NB4 (cell line): ENCODE results near the gene INO80D.
A peak's percentile ranks its signal among the peaks of the same experiment; 100 is the strongest.
"Not testable (repeated sequence)": the region's sequence is repeated elsewhere in the genome, so short reads cannot be mapped to it uniquely, and the experiment has no call there.

Experiments
- DNase-seq: peaks from one replicate; pipeline ENCODE4 v3.0.0; 2010; ENCODE audit warnings: low read depth
- H3K4me3 ChIP-seq: one replicate; pipeline ENCODE4 v1.5.1; 2011; ENCODE audit warnings: mild to moderate bottlenecking, low read depth, low read length, moderate library complexity
- MYC ChIP-seq: IDR thresholded peaks from 2 replicates; pipeline ENCODE4 v1.6.1; 2011; ENCODE audit warnings: low read depth, low read length
- POLR2A ChIP-seq: IDR thresholded peaks from 2 replicates; pipeline ENCODE4 v1.6.1; 2011; ENCODE audit warnings: mild to moderate bottlenecking; ENCODE audit not compliant: insufficient read length; ENCODE audit errors: extremely low read depth
- TF ChIP-seq, protein P1 (sequence below): IDR thresholded peaks from one replicate; pipeline ENCODE4 v1.5.1; 2012; ENCODE audit warnings: low read depth, low read length
- TF ChIP-seq, protein P2 (sequence below): IDR thresholded peaks from 2 replicates; pipeline ENCODE4 v1.6.1; 2011; ENCODE audit warnings: low read depth, low read length

The INO80D gene, protein sequence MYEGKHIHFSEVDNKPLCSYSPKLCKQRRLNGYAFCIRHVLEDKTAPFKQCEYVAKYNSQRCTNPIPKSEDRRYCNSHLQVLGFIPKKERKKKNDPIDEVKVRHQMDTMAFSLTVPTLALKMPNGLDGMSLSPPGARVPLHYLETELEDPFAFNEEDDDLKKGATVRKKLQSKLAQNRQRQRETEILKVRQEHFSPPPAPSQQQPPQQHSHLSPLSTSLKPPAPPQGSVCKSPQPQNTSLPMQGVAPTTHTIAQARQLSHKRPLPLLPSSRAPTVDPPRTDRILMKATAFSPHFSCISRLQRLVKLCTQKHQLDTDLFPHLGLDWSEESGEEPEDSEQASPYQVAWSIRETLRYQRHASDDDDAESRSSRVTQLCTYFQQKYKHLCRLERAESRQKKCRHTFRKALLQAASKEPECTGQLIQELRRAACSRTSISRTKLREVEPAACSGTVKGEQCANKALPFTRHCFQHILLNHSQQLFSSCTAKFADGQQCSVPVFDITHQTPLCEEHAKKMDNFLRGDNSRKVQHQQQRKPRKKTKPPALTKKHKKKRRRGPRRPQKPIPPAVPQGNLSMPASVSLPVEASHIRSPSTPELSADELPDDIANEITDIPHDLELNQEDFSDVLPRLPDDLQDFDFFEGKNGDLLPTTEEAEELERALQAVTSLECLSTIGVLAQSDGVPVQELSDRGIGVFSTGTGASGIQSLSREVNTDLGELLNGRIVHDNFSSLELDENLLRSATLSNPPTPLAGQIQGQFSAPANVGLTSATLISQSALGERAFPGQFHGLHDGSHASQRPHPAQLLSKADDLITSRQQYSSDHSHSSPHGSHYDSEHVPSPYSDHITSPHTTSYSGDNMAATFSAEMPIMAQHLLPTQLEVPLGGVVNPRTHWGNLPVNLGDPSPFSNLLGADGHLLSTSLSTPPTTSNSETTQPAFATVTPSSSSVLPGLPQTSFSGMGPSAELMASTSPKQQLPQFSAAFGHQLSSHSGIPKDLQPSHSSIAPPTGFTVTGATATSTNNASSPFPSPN

DNA sequence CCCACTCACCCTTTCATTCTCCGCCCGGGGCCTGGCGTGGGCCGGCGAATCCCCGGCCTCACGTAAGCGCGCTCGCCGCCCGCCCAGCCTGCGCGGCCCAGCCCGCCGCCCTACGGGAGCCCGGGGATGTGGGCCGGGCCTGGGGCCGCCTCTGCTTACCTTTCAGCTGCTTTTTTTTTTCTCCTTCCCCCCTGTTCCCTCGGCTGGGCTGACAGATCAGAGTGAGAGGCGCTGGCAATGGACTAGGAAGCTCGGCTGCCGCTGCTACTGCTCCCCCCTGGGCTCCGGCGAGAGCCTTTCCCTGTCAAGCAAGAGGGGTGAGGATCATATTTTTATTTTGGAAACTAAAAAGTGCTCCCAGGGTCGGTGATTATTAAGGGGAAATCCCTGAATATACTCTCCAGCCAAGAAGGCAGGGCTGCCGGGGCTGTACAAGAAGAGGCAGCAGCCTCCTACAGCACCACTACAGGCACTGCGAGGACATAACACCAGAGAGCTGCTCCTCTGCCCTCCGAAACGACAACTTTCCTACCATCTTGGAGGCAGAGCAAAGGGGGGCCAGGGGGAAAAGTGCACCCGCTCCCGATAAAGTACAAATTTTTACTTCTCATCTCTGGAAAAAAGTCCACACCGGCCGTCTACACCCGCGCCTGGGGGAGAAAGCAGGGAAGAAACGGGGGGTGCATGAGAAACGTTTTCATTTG lies at the start of gene INO80D:
TSS of gene INO80D (minus strand) at position 433 of the 704 bp plus-strand sequence. CDS start 23,158 bp downstream, outside the sequence.
- DNase-seq: peak; percentile 90
- H3K4me3 ChIP-seq: peak within 1 kb of the TSS; percentile 94
- TF ChIP-seq, protein P1, sequence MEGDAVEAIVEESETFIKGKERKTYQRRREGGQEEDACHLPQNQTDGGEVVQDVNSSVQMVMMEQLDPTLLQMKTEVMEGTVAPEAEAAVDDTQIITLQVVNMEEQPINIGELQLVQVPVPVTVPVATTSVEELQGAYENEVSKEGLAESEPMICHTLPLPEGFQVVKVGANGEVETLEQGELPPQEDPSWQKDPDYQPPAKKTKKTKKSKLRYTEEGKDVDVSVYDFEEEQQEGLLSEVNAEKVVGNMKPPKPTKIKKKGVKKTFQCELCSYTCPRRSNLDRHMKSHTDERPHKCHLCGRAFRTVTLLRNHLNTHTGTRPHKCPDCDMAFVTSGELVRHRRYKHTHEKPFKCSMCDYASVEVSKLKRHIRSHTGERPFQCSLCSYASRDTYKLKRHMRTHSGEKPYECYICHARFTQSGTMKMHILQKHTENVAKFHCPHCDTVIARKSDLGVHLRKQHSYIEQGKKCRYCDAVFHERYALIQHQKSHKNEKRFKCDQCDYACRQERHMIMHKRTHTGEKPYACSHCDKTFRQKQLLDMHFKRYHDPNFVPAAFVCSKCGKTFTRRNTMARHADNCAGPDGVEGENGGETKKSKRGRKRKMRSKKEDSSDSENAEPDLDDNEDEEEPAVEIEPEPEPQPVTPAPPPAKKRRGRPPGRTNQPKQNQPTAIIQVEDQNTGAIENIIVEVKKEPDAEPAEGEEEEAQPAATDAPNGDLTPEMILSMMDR: peak; percentile 49
- TF ChIP-seq POLR2A: peak; percentile 48
- TF ChIP-seq MYC: no peak; the same call in 1 of the 2 replicates
- TF ChIP-seq, protein P2, sequence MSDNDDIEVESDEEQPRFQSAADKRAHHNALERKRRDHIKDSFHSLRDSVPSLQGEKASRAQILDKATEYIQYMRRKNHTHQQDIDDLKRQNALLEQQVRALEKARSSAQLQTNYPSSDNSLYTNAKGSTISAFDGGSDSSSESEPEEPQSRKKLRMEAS: no peak

DNA sequence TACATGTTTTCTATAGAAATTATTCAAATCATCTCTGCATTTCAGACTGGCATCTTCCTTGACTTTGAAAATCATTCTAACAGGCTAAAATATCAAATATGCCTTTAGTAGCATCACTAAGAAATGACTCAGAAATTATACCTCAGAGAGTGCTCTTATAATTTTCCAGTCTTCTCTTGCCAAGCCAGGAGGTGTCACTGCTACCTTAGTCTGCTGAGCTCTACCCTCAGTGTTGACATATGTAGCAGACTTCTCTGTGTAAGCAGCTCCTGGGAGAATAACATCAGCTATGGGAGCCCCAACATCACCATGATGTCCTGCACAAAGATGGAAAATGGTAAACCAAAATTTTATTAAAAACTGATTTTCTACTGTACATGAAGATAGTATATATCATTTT lies 41.7 kb upstream of the INO80D start:
- TF ChIP-seq, protein P1: no peak
- TF ChIP-seq, protein P2: no peak
- no peak for TF ChIP-seq POLR2A
- TF ChIP-seq MYC: no peak
- no peak overlapping the region for H3K4me3 ChIP-seq
- DNase-seq: peak; percentile 41

DNA sequence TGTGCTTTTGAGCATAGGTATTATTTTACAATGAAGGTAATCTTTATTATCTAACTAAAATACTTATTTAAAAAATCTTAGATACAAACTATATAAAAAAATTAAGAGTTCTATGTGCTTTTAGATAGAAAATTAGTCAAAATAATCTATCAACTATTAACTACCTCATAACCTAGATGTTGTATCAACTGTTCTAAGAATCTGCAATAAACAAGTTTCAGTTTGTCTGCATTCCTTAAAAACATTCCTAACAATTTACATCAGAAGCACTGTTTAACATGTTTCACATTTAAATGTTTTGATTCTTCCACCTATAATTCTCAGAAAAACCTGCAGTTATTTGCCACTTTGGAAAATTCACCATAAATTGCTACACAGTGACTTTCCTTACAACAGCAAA lies 39.9 kb upstream of the INO80D start:
- TF ChIP-seq, protein P1: no peak
- TF ChIP-seq, protein P2: no peak
- TF ChIP-seq MYC (no peak), POLR2A (no peak)
- no peak for DNase-seq
- H3K4me3 ChIP-seq: no peak overlapping the region

DNA sequence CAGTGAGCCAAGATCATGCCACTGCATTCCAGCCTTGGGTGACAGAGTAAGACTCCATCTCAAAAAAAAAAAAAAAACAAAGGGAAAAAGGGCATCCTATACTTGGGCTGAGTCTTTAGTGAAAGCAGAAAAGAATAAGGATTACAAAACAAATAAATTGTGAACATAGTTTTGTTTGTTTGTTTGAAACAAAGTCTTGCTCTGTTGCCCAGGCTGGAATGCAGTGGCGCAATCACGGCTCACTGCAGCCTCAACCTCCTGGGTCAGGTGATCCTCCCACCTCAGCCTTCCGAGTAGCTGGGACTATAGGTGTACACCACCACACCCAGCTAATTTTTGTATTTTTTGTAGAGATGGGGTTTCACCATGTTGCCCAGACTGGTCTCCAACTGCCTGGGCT lies 36.6 kb upstream of the INO80D start:
- H3K4me3 ChIP-seq: not testable (repeated sequence)

DNA sequence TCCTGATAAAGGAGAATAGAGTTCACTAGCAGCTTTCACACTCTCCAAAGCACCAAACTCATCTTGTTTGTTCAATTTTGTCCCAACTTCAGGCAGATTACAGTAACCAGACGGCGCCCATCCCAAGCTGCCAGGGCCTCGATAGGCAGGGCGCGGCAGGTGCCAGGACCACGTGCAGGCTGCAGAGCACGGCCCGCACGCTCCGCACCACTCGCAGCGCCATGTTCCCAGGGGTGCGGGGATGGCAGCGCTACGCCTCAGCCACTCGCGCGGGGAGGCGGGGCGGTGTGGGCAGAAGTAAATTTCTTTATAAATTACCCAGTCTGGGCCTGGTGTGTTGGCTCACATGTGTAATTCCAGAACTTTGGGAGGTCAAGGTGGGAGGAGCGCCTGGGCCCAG lies 30.3 kb upstream of the INO80D start:
- no peak overlapping the region for H3K4me3 ChIP-seq
- DNase-seq: no peak
- TF ChIP-seq, protein P2: no peak
- no peak for TF ChIP-seq POLR2A
- TF ChIP-seq MYC: no peak

More for the DNA sequence above, 36.6 kb upstream of the INO80D start:
- not testable (repeated sequence) for DNase-seq

DNA sequence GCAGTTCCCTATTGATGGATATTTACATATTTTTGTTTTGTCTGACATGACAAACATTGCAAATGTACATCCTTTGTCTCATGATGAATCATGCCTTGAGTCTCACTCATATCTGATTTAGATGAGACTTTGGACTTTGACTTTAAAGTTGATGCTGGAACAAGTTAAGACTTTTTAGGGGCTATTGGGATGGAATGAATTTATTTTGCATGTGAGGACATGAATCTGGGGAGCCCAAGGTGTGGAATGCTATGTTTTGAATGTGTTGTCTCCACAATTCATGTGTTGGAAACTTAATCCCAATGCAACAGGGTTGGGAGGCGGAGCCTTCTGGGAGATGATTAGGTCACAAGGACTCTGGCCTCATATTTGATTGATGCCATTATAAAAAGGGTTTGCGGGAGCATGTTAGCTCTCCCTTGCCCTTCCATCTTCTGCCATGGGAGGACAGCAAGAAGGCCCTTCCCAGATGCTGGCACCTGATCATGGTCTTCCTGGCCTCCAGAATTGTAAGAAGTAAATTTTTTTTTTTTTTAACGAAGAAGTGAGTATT lies 29.1 kb upstream of the INO80D start:
- no peak for DNase-seq
- no peak for TF ChIP-seq POLR2A
- TF ChIP-seq, protein P1: no peak
- TF ChIP-seq, protein P2: no peak
- TF ChIP-seq MYC: no peak
- no peak overlapping the region for H3K4me3 ChIP-seq
